ENCODE data around the gene JAM2. TPM values are rescaled to one million over a fixed set of nuclear protein-coding genes. Genes with fewer than 3 reads are reported as not detected.

JAM2 gene
- total and polyA plus RNA-seq, 2 of the 4 experiments (the other 2 are of a cell fraction) = 0.72 to 2.1 TPM

- Histone ChIP-seq H3K18ac (ENCODE audit: low read depth, low read length) (no peak overlapping the region), H3K4me1 (ENCODE audit: control insufficient read depth, insufficient read depth, low read length) (peaks cover 3% of the 10 kb centered on the region; the same call in 1 of the 2 replicates), H3K4ac (ENCODE audit: low read depth, low read length) (no peak overlapping the region), H3K79me1 (ENCODE audit: low read depth in 1 of 2, low read length in 2 of 2) (peaks cover 3 to 4% of the 10 kb centered on the region in 2 experiments; a peak in 1 of 4 replicates), H3K36me3 (ENCODE audit: control insufficient read depth, insufficient read depth, low read length) (peaks cover 12% of the 10 kb centered on the region), H3K14ac (replicated peaks; ENCODE audit: low read depth, low read length) (no peak overlapping the region), H3K9me1 (ENCODE audit: insufficient read depth, low read length) (no peaks in the 10 kb centered on the region; the same call in 1 of the 2 replicates), H4K8ac (ENCODE audit: low read depth in 2 of 2, low read length in 2 of 2) (no peak overlapping the region), H2AFZ (replicated peaks; ENCODE audit: low read length, poor library complexity) (no peak overlapping the region), H4K91ac (ENCODE audit: insufficient read depth, low read depth, low read length) (no peak overlapping the region), H4K5ac (ENCODE audit: low read depth, low read length) (no peak overlapping the region), H3K9me3 (ENCODE audit: control insufficient read depth, insufficient read depth, low read length) (no peaks in the 10 kb centered on the region), H3K23ac (ENCODE audit: low read depth, low read length) (no peak overlapping the region), H2BK20ac (ENCODE audit: low read depth, low read length) (no peak overlapping the region), H3K4me2 (ENCODE audit: low read depth, low read length) (no peak overlapping the region), H4K20me1 (ENCODE audit: insufficient read depth, low read length) (no peaks in the 10 kb centered on the region), H3K9ac (ENCODE audit: low read depth, low read length) (no peak overlapping the region), H2AK5ac (ENCODE audit: low read depth, low read length) (no peak overlapping the region), H3K56ac (ENCODE audit: extremely low read depth, insufficient read depth, low read length) (no peak overlapping the region), H2BK120ac (ENCODE audit: low read depth, low read length) (no peak overlapping the region), H3K4me3 (ENCODE audit: insufficient read depth, low read depth, low read length) (no peak overlapping the region), H2BK15ac (ENCODE audit: low read depth, low read length) (no peak overlapping the region), H3K27ac (ENCODE audit: insufficient read depth, low read length) (no peak overlapping the region), H3K27me3 (ENCODE audit: control insufficient read depth, insufficient read depth, low read length) (no peaks in the 10 kb centered on the region), H2BK5ac (ENCODE audit: low read depth, low read length, poor library complexity, severe bottlenecking) (no peak overlapping the region), H2AK9ac (replicated peaks; ENCODE audit: low read depth, low read length, poor library complexity) (no peak overlapping the region)
- POLR2A ChIA-PET (ENCODE audit: unreplicated experiment) = no interaction called here
- TF ChIP-seq CEBPB (IDR thresholded peaks at IDR 0.05; ENCODE audit: low read depth, low read length) (no peak), POLR2A (IDR thresholded peaks at IDR 0.05; ENCODE audit: low read depth, low read length) (no peak), FOS (IDR thresholded peaks at IDR 0.05; ENCODE audit: low read depth, low read length) (no peak), MAFK (IDR thresholded peaks at IDR 0.05; ENCODE audit: low read depth, low read length) (no peak), MXI1 (IDR thresholded peaks at IDR 0.05; ENCODE audit: borderline replicate concordance, low read depth, low read length) (no peak), SMC3 (IDR thresholded peaks at IDR 0.05; ENCODE audit: low read depth, low read length) (no peak), MAZ (IDR thresholded peaks at IDR 0.05; ENCODE audit: borderline replicate concordance, low read depth, low read length) (no peak), USF2 (IDR thresholded peaks at IDR 0.05; ENCODE audit: low read depth, low read length) (no peak), NFE2L2 (IDR thresholded peaks at IDR 0.05; ENCODE audit: low read depth, low read length) (no peak), RCOR1 (IDR thresholded peaks at IDR 0.05; ENCODE audit: insufficient replicate concordance, low read length) (no peak), BHLHE40 (IDR thresholded peaks at IDR 0.05; ENCODE audit: low read depth, low read length) (no peak), RFX5 (IDR thresholded peaks at IDR 0.05; ENCODE audit: low read depth, low read length) (no peak), RAD21 (IDR thresholded peaks at IDR 0.05; ENCODE audit: low read length) (no peak), CHD1 (IDR thresholded peaks at IDR 0.05; ENCODE audit: low read depth, low read length) (no peak), ELK1 (IDR thresholded peaks at IDR 0.05; ENCODE audit: borderline replicate concordance, low read depth, low read length) (no peak)
- TF ChIP-seq, protein P1, sequence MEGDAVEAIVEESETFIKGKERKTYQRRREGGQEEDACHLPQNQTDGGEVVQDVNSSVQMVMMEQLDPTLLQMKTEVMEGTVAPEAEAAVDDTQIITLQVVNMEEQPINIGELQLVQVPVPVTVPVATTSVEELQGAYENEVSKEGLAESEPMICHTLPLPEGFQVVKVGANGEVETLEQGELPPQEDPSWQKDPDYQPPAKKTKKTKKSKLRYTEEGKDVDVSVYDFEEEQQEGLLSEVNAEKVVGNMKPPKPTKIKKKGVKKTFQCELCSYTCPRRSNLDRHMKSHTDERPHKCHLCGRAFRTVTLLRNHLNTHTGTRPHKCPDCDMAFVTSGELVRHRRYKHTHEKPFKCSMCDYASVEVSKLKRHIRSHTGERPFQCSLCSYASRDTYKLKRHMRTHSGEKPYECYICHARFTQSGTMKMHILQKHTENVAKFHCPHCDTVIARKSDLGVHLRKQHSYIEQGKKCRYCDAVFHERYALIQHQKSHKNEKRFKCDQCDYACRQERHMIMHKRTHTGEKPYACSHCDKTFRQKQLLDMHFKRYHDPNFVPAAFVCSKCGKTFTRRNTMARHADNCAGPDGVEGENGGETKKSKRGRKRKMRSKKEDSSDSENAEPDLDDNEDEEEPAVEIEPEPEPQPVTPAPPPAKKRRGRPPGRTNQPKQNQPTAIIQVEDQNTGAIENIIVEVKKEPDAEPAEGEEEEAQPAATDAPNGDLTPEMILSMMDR (conservative IDR thresholded peaks at IDR 0.05; ENCODE audit: low read depth, low read length) = no peak
- 89% methylated on average over 1 of the region's 1 CpG; no CpG with 5 or more reads in 1 of the 2 experiments for WGBS, 2 experiments (ENCODE audit: extremely low coverage in 2 of 2, insufficient read length in 1 of 2)
- no TSS peak for BruUV-seq (replicated peaks)
- CTCF ChIA-PET = interaction anchor here (1.0 kb wide), 1 partner anchor 16 kb away, joined by 6 read pairs; no protein-coding TSS in a partner anchor
- ATAC-seq (ENCODE audit: low read depth) (no peak), DNase-seq (no peak)
- in situ Hi-C loops (cut with MboI; ENCODE audit: low sequenced_read_pairs) = no loop called here
- intact Hi-C loops (cut with micrococcal nuclease) = no loop called here
- dilution Hi-C loops (cut with HindIII; ENCODE audit: low sequenced_read_pairs, unreplicated experiment) = no loop called here
Measured at GRCh38 chr21:25752416-25752815, 113.4 kb downstream of the JAM2 start.
